Trophoblast cell (in vitro differentiated cells and primary cell): ENCODE results near the gene SEPTIN11.

Experiments used
- DNase-seq, 2 donors: peaks; one replicate each; pipeline ENCODE4 v3.0.0-alpha.2; 2016
- H2AFZ ChIP-seq: 2 replicates; pipeline ENCODE4 v1.6.1; 2013; ENCODE audit warnings: low read length, moderate library complexity, mild to moderate bottlenecking; ENCODE audit not compliant: insufficient read depth, poor library complexity
- H2AK5ac ChIP-seq: 2 replicates; pipeline ENCODE4 v1.6.1; 2013; ENCODE audit warnings: mild to moderate bottlenecking, low read length
- H2BK120ac ChIP-seq: 2 replicates; pipeline ENCODE4 v1.6.1; 2013; ENCODE audit warnings: low read length, mild to moderate bottlenecking, moderate library complexity; ENCODE audit not compliant: insufficient read depth, poor library complexity
- H2BK12ac ChIP-seq: 2 replicates; pipeline ENCODE4 v1.6.1; 2013; ENCODE audit warnings: mild to moderate bottlenecking, low read length, moderate library complexity
- H2BK5ac ChIP-seq: 2 replicates; pipeline ENCODE4 v1.6.1; 2013; ENCODE audit warnings: low read length, low read depth, moderate library complexity, mild to moderate bottlenecking; ENCODE audit not compliant: poor library complexity
- H3K14ac ChIP-seq: 2 replicates; pipeline ENCODE4 v1.6.1; 2013; ENCODE audit warnings: mild to moderate bottlenecking, low read length
- H3K18ac ChIP-seq: 2 replicates; pipeline ENCODE4 v1.6.1; 2013; ENCODE audit warnings: mild to moderate bottlenecking, low read length
- H3K23ac ChIP-seq: 2 replicates; pipeline ENCODE4 v1.6.1; 2013; ENCODE audit warnings: low read length
- H3K27ac ChIP-seq: 2 replicates; pipeline ENCODE4 v1.5.1; 2013; ENCODE audit warnings: low read depth, mild to moderate bottlenecking, inconsistent platforms, low read length, moderate library complexity
- H3K27me3 ChIP-seq: 2 replicates; pipeline ENCODE4 v1.6.1; 2013; ENCODE audit warnings: inconsistent platforms, mild to moderate bottlenecking, low read length, moderate library complexity; ENCODE audit not compliant: insufficient read depth
- H3K36me3 ChIP-seq, 2 experiments: 1 replicate in 1 of 2; 2 replicates in 1 of 2; pipeline ENCODE4 v1.6.1; 2013; ENCODE audit warnings: low read length in 2 of 2, mild to moderate bottlenecking in 2 of 2, moderate library complexity in 1 of 2; ENCODE audit not compliant: insufficient read depth in 2 of 2, control insufficient read depth in 1 of 2
- H3K4ac ChIP-seq: 2 replicates; pipeline ENCODE4 v1.6.1; 2013; ENCODE audit warnings: low read depth, mild to moderate bottlenecking, low read length, moderate library complexity
- H3K4me1 ChIP-seq, 2 experiments: 1 replicate in 1 of 2; 2 replicates in 1 of 2; pipeline ENCODE4 v1.6.1; 2013; ENCODE audit warnings: low read length in 2 of 2, mild to moderate bottlenecking in 2 of 2, moderate library complexity in 1 of 2; ENCODE audit not compliant: insufficient read depth in 2 of 2, control insufficient read depth in 1 of 2
- H3K4me2 ChIP-seq: 2 replicates; pipeline ENCODE4 v1.6.1; 2013; ENCODE audit warnings: inconsistent platforms, mild to moderate bottlenecking, low read length, moderate library complexity
- H3K4me3 ChIP-seq: 2 replicates; pipeline ENCODE4 v1.5.1; 2013; ENCODE audit warnings: mild to moderate bottlenecking, low read depth, low read length, inconsistent platforms
- H3K79me1 ChIP-seq: one replicate; pipeline ENCODE4 v1.6.1; 2013; ENCODE audit warnings: low read length
- H3K79me2 ChIP-seq: 2 replicates; pipeline ENCODE4 v1.6.1; 2013; ENCODE audit warnings: low read length, mild to moderate bottlenecking; ENCODE audit not compliant: control insufficient read depth, insufficient read depth, poor library complexity
- H3K9ac ChIP-seq: 2 replicates; pipeline ENCODE4 v1.6.1; 2013; ENCODE audit warnings: mild to moderate bottlenecking, low read length
- H3K9me3 ChIP-seq: 2 replicates; pipeline ENCODE4 v1.6.1; 2013; ENCODE audit warnings: low read depth, mild to moderate bottlenecking, control low read depth, inconsistent platforms, low read length; ENCODE audit not compliant: insufficient read depth
- H4K12ac ChIP-seq: 2 replicates; pipeline ENCODE4 v1.6.1; 2013; ENCODE audit warnings: low read depth, mild to moderate bottlenecking, low read length, moderate library complexity
- H4K8ac ChIP-seq: 2 replicates; pipeline ENCODE4 v1.6.1; 2013; ENCODE audit warnings: low read depth, mild to moderate bottlenecking, low read length, moderate library complexity
- H4K91ac ChIP-seq: one replicate; pipeline ENCODE4 v1.6.1; 2013; ENCODE audit warnings: low read depth, mild to moderate bottlenecking, low read length, moderate library complexity
- WGBS: extraction: QIAGEN DNeasy Blood & Tissue Kit; methylation state at CpG from one replicate; pipeline ENCODE4 v1.1.7; 2013; ENCODE audit warnings: missing lambda C conversion rate; ENCODE audit not compliant: insufficient read length, insufficient coverage; ENCODE audit errors: extremely low coverage; 5-methylcytosine and 5-hydroxymethylcytosine counted together

The SEPTIN11 gene

DNA sequence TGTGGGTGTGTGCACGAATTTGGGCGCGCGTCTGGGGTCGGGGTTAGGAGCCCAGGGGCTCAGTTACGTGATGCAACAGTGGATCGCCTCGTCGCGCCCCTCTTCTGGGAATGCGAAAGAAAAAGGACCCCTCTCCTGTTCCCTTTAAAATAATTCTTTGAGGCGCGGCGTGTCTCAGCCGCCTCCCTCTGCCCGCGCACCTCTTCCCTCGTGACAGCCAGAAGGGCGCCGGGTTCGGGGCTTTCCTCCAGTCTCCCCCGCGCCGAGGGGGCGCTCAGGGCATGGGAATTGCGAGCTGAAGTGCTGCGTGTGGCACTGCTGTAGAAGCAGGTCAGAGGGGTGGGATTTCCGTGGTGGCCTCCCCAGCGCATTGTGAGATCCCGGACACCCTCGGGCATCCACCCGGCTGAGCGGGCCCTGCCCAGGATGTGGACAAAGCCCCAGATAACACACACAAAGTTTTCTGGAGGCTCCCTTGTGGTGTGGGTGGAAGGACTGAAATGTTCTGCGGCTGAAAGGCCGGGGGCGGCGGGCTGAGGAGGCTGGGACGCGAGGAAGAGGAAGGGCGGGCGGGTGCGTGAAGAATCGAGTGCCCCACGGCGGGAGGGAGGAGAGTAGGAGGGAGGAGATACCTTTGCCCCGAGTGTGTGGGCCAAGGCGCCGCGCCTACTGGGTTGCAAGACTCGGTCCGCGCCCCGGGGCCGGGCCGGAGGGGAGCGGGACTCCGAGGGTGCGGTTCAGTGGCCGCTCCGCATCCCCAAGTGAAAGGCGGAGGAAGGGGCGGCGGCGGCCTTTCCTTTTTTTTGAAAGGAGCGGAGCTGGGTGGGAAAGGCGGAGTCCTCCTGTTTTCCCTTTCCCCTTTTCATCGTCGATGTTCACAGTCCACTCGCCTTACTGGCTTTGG lies 752 bp downstream of the SEPTIN11 start:
- no peaks in the 10 kb centered on the region for H3K9me3 ChIP-seq
- no peak overlapping the region for H3K23ac ChIP-seq
- peaks cover 31% of the 10 kb centered on the region for H3K79me2 ChIP-seq
- H2AFZ ChIP-seq, result peak overlapping the region; percentile 12
- H3K4me1 ChIP-seq, result peaks cover 10% of the 10 kb centered on the region in 2 experiments
- H3K4me3 ChIP-seq, result peak overlapping the region; percentile 99
- DNase-seq, result peak; percentile 54 to 67
- peak overlapping the region; percentile 45 for H4K8ac ChIP-seq
- peak overlapping the region; percentile 74 for H2BK120ac ChIP-seq
- H2AK5ac ChIP-seq, result peak overlapping the region; percentile 25
- peak overlapping the region; percentile 96 for H3K4ac ChIP-seq
- peak overlapping the region; percentile 88 for H3K18ac ChIP-seq
- H3K79me1 ChIP-seq, result peaks cover 35% of the 10 kb centered on the region
- H2BK5ac ChIP-seq, result peak overlapping the region; percentile 88
- H3K27me3 ChIP-seq, result no peaks in the 10 kb centered on the region
- H3K27ac ChIP-seq, result peak overlapping the region; percentile 98
- H4K12ac ChIP-seq, result peak overlapping the region; percentile 54
- peak overlapping the region; percentile 75 for H4K91ac ChIP-seq
- H3K36me3 ChIP-seq, result peaks cover 2% of the 10 kb centered on the region in 2 experiments
- peak overlapping the region; percentile 99 for H3K9ac ChIP-seq
- peak overlapping the region; percentile 63 for H3K4me2 ChIP-seq
- WGBS, result no CpG with 5 or more reads among the region's 69 CpGs
- peak overlapping the region; percentile 4 for H2BK12ac ChIP-seq
- peak overlapping the region; percentile 83 for H3K14ac ChIP-seq

DNA sequence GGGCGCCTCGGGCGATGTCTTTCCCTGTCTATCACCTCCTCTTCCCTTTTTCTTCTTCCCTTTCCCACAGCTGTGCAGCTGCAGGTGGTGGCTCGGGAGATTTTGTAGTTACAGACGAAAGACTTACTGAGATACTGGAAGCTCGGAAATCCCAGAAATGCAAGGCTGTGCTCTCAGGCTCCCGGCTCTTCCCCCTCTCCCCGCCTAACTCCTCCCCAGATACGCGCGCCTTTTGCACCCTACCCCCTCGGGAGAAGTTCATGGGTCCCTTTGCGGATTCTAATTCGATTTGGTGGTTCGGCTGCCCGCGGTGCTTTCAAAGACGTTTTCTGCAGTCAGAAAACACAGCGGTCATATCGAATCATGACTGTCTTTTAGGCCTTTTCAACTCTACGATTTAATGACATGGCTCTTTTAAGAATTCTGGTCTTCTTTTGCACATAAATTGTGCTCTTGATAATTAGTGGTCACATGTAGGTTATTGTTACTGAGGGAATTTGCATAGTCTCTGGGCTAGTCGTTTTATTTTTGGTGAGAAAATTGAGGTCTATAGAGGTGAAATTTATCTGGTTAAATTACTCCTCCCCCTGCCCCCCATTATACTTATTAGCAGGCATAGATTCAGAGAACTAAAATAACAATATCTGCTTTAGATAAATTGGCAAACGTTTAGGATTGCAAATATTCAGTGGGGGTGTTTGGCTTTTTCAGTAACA lies 1.6 kb downstream of the SEPTIN11 start:
- peak overlapping the region; percentile 96 for H3K4ac ChIP-seq
- DNase-seq, result no peak
- H3K27me3 ChIP-seq, result no peaks in the 10 kb centered on the region
- no CpG with 5 or more reads among the region's 23 CpGs for WGBS
- peak overlapping the region; percentile 98 for H3K27ac ChIP-seq
- H3K23ac ChIP-seq, result no peak overlapping the region
- peak overlapping the region; percentile 74 for H2BK120ac ChIP-seq
- no peak overlapping the region for H2AK5ac ChIP-seq
- H2BK12ac ChIP-seq, result no peak overlapping the region
- H3K14ac ChIP-seq, result peak overlapping the region; percentile 83
- peak overlapping the region; percentile 88 for H2BK5ac ChIP-seq
- peak overlapping the region; percentile 99 for H3K4me3 ChIP-seq
- peaks cover 10% of the 10 kb centered on the region in 2 experiments for H3K4me1 ChIP-seq
- no peaks in the 10 kb centered on the region for H3K9me3 ChIP-seq
- peak overlapping the region; percentile 99 for H3K9ac ChIP-seq
- peak overlapping the region; percentile 12 for H2AFZ ChIP-seq
- peak overlapping the region; percentile 39 for H4K12ac ChIP-seq
- H3K79me1 ChIP-seq, result peaks cover 35% of the 10 kb centered on the region
- peaks cover 2 to 3% of the 10 kb centered on the region in 2 experiments for H3K36me3 ChIP-seq
- no peak overlapping the region for H4K8ac ChIP-seq
- H3K79me2 ChIP-seq, result peaks cover 31% of the 10 kb centered on the region
- peak overlapping the region; percentile 75 for H4K91ac ChIP-seq
- peak overlapping the region; percentile 69 for H3K18ac ChIP-seq
- H3K4me2 ChIP-seq, result peak overlapping the region; percentile 63

DNA sequence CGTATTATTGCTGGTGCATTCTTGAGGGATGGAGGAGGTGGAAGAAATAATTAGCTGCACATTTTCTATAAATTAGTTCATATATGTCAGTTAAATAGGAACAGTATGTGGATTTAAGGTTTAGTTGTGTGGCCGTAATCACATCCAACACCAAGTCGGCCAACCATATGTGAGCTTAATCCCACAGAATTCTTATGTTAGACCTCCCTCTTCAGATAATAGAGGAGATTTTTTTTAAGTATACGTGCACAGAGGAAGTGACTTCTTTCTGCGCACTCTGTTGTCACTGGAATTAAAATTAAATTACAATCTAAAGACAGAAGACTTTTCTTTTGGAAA lies 2.1 kb downstream of the SEPTIN11 start:
- no peak overlapping the region for H2AFZ ChIP-seq
- H3K4ac ChIP-seq, result no peak overlapping the region
- no peak overlapping the region for H3K23ac ChIP-seq
- H3K9me3 ChIP-seq, result no peaks in the 10 kb centered on the region
- H4K8ac ChIP-seq, result no peak overlapping the region
- peak overlapping the region; percentile 63 for H3K4me2 ChIP-seq
- no peak overlapping the region for H2AK5ac ChIP-seq
- H4K12ac ChIP-seq, result no peak overlapping the region
- no peak overlapping the region for H2BK120ac ChIP-seq
- H3K4me1 ChIP-seq, result peaks cover 10% of the 10 kb centered on the region in 2 experiments
- H3K27me3 ChIP-seq, result no peaks in the 10 kb centered on the region
- H4K91ac ChIP-seq, result no peak overlapping the region
- H2BK5ac ChIP-seq, result no peak overlapping the region
- no peak overlapping the region for H3K27ac ChIP-seq
- no peak overlapping the region for H2BK12ac ChIP-seq
- no peak overlapping the region for H3K4me3 ChIP-seq
- WGBS, result no CpG with 5 or more reads among the region's 5 CpGs
- no peak overlapping the region for H3K14ac ChIP-seq
- peaks cover 31% of the 10 kb centered on the region for H3K79me2 ChIP-seq
- no peak for DNase-seq
- peaks cover 35% of the 10 kb centered on the region for H3K79me1 ChIP-seq
- H3K9ac ChIP-seq, result no peak overlapping the region
- H3K18ac ChIP-seq, result no peak overlapping the region
- peaks cover 4 to 5% of the 10 kb centered on the region in 2 experiments for H3K36me3 ChIP-seq

DNA sequence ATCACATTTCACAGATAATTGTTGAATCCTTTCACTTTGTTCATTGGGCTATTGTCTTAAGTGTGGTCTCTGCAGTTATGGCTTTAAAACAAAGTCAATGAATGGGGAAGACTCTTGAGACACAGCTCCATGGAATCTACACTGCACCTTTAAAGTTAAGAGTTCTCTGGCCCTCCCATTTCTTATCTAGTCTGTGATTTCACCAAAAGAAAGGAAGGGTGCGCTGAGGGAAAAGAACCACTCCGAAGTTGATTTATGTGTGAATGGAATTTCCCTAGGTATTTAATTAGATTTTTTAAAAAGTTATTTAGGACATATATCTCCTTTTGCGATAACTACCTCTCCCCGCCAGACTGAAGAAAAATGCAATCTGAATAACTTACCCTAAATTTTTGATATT lies 2.5 kb downstream of the SEPTIN11 start:
- Histone ChIP-seq H3K4me1 (peaks cover 7 to 8% of the 10 kb centered on the region in 2 experiments), H2AK5ac (no peak overlapping the region), H3K14ac (no peak overlapping the region), H3K79me2 (peaks cover 29% of the 10 kb centered on the region), H3K79me1 (peaks cover 35% of the 10 kb centered on the region), H4K91ac (no peak overlapping the region), H3K36me3 (peaks cover 4 to 5% of the 10 kb centered on the region in 2 experiments), H3K18ac (no peak overlapping the region), H3K27ac (no peak overlapping the region), H2BK12ac (no peak overlapping the region), H3K4me3 (no peak overlapping the region), H3K9ac (no peak overlapping the region), H2AFZ (no peak overlapping the region), H3K9me3 (no peaks in the 10 kb centered on the region), H3K4me2 (no peak overlapping the region), H4K12ac (no peak overlapping the region), H3K4ac (peak overlapping the region; percentile 66), H3K27me3 (no peaks in the 10 kb centered on the region), H2BK5ac (no peak overlapping the region), H4K8ac (no peak overlapping the region), H3K23ac (no peak overlapping the region), H2BK120ac (no peak overlapping the region)
- DNase-seq, result no peak
- no CpG with 5 or more reads among the region's 4 CpGs for WGBS
